ACC112 (cell line): ENCODE results near the gene MFN2.

Experiments used
- H2AFZ ChIP-seq: fragments of 200-600 bp; sonication (generic); one replicate; pipeline ENCODE4 v1.6.0; 2017; ENCODE audit warnings: antibody characterized with exemption, low read length; ENCODE audit not compliant: unreplicated experiment
- H3K27ac ChIP-seq: fragments of 200-600 bp; sonication (generic); 2 replicates; pipeline ENCODE4 v1.5.1; 2014; ENCODE audit warnings: low read depth, mild to moderate bottlenecking, antibody characterized with exemption, low read length, moderate library complexity
- H3K27me3 ChIP-seq: fragments of 200-600 bp; sonication (generic); 2 replicates; pipeline ENCODE4 v1.6.1; 2014; ENCODE audit warnings: mild to moderate bottlenecking, antibody characterized with exemption, low read length, moderate library complexity, mixed read lengths; ENCODE audit not compliant: insufficient read depth
- H3K36me3 ChIP-seq: fragments of 200-600 bp; sonication (generic); 2 replicates; pipeline ENCODE4 v1.6.1; 2016; ENCODE audit warnings: mild to moderate bottlenecking, antibody characterized with exemption, low read length, moderate library complexity, mixed read lengths; ENCODE audit not compliant: insufficient read depth
- H3K4me1 ChIP-seq: fragments of 200-600 bp; sonication (generic); one replicate; pipeline ENCODE4 v1.6.1; 2016; ENCODE audit warnings: low read length, mixed read lengths; ENCODE audit not compliant: insufficient read depth, unreplicated experiment, control insufficient read depth
- H3K4me3 ChIP-seq: fragments of 200-600 bp; sonication (generic); 2 replicates; pipeline ENCODE4 v1.5.1; 2014; ENCODE audit warnings: mild to moderate bottlenecking, low read depth, low read length
- H3K79me2 ChIP-seq: fragments of 200-600 bp; sonication (generic); one replicate; pipeline ENCODE4 v1.6.0; 2016; ENCODE audit warnings: low read length; ENCODE audit not compliant: control insufficient read depth, unreplicated experiment, insufficient read depth

The MFN2 gene

DNA sequence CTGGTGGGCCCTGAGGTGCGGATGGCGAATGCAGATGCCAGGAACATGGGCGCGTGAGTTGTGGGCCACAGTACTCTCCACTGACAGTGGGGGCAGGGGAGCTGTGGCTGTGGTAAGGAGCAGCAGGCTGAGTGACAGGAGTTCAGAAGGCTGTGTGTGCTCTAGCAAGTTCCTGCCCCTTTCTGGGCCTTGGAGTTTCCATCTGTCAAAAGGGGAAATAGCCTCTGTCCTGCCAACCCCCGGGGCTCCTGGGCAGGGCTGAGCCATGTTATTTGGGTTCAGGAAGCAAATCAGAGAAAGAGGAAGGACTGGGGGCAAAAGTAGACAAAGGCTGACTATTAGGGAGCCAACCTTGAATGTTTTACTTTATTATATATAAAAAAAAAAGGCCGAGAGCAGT lies 19.5 kb upstream of the MFN2 start:
- peak overlapping the region; percentile 51 for H3K27ac ChIP-seq
- H3K4me1 ChIP-seq = no peaks in the 10 kb centered on the region
- H3K4me3 ChIP-seq = no peak overlapping the region
- no peaks in the 10 kb centered on the region for H3K27me3 ChIP-seq
- no peak overlapping the region for H2AFZ ChIP-seq
- H3K36me3 ChIP-seq = peaks cover 12% of the 10 kb centered on the region; the same call in 1 of the 2 replicates
- H3K79me2 ChIP-seq = no peaks in the 10 kb centered on the region

DNA sequence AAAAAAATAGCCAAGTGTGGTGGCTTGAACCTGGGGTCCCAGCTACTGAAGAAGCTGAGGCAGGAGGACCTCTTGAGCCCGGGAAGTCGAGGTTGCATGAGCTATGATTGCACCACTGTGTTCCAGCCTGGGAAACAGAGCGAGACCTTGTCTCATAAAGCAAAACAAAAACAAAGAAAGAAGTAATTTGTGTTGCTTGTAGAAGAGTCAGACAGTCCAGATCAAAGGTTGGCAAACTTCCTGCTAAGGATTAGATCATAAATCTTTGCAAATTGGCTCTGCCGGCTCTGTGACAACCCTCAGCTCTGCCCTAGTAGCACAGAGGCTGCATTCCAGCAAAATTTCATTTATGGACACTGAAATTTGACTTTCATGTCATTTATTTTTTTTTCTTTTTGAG lies 19.0 kb upstream of the MFN2 start:
- H2AFZ ChIP-seq = no peak overlapping the region
- no peaks in the 10 kb centered on the region for H3K27me3 ChIP-seq
- H3K79me2 ChIP-seq = no peaks in the 10 kb centered on the region
- peaks cover 12% of the 10 kb centered on the region; the same call in 1 of the 2 replicates for H3K36me3 ChIP-seq
- no peak overlapping the region for H3K4me3 ChIP-seq
- H3K4me1 ChIP-seq = no peaks in the 10 kb centered on the region
- H3K27ac ChIP-seq = peak overlapping the region; percentile 51

DNA sequence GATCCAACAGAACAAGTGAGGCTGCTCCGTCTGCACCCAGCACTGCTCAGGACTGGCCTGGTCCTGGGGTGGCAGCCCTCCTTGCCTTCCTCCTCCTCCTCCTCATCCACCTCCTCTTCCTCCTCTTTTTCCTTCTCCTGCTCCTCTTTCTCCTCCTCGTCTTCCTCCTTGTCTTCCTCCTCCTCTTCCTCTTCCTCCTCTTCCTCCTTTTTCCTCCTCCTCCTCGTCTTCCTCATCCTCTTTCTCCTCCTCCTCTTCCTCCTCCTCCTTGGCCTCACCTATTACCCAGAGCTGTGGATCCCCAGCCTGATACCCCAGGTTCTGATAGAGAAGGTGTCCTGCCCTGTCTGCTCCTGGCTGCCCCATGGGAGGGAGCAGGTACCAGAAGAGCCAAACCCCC lies 16.6 kb upstream of the MFN2 start:
- Histone ChIP-seq H3K4me1 (no peaks in the 10 kb centered on the region), H3K79me2 (no peaks in the 10 kb centered on the region), H3K36me3 (0 out of 2 replicates have a peak, but pooled peaks cover 2% of the 10 kb centered on the region), H3K27me3 (no peaks in the 10 kb centered on the region), H3K4me3 (no peak overlapping the region), H2AFZ (no peak overlapping the region), H3K27ac (no peak overlapping the region)

DNA sequence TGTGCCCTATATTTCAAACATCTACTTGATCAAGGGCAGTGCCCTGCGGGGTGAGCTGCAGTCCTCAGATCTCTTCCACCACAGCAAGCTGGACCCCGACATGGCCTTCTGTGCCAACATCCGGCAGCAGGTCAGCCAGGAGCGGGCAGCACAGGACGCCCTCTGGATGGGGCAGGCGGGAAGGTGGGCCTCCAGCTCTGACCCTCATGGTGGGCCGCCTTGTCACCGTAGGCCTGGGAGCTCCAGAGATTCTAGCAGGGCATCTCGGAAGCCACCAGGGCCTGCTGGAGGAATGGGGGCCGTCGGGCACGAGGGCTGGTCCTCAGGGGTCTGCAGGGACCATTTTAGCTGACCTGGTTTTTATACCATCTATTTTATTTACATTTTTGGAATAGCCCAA lies 15.6 kb upstream of the MFN2 start:
- Histone ChIP-seq H3K36me3 (no peaks in the 10 kb centered on the region), H3K4me3 (no peak overlapping the region), H2AFZ (no peak overlapping the region), H3K27me3 (no peaks in the 10 kb centered on the region), H3K27ac (no peak overlapping the region), H3K4me1 (no peaks in the 10 kb centered on the region), H3K79me2 (no peaks in the 10 kb centered on the region)

DNA sequence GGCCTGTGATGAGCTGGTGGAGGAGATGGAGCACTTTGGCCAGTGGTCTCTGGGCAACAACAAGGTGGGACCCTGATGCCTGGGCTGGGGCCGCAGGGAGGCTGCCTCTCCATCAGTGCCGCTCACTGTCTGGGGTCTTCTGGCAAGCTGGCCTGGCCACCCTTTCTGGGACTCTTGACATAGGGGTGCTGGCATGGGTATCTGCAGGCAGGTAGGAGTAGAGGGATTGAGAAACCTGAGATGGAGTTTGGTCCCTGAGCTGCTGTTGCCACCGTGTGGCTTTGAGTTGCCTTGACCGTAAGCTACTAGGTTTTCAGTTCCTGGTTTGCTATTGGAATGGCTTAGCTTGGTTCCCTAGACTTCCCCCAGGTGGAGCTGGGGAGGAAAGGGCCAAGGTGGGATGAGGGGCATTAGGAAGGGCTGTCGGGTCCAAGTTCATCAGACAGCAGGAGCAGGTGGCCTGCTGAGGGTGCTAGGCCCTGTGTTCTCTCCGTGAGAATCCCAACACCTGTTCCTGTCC lies 13.2 kb upstream of the MFN2 start:
- Histone ChIP-seq H2AFZ (no peak overlapping the region), H3K27ac (no peak overlapping the region), H3K4me3 (no peak overlapping the region), H3K79me2 (no peaks in the 10 kb centered on the region), H3K27me3 (no peaks in the 10 kb centered on the region), H3K36me3 (peaks cover 4% of the 10 kb centered on the region; the same call in 1 of the 2 replicates), H3K4me1 (no peaks in the 10 kb centered on the region)

DNA sequence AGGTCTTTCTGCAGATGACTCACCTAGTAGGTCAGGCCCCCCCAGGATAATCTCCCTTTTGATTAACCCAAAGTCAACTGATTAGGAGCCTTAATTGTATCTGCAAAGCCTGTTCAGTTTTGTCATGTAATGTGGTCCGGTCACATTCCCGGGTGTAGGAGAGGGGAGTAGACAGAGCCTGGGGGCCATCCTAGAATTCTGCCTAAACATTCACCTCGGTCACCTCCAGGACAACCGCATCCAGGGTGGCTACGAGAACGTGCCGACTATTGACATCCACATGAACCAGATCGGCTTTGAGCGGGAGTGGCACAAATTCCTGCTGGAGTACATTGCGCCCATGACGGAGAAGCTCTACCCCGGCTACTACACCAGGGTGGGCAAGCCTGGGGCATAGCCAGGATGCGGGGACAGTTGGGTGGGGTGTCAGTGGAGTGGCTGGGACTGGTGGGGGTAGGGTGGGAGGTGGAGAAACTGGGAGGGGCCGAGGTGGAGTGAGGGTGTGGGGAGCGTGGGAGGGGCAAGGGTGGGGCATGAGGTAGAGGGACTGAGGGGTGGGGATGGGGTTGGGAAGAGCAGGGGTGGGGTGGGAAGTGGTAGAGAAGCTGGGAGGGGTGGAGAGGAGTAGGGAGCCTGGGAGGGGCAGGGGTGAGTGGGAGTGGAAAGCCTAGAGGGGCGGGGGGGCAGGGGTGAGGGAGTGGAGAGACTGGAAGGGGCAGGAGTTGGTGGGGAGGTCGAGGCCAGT lies 9.6 kb upstream of the MFN2 start:
- peaks cover 4% of the 10 kb centered on the region; the same call in 1 of the 2 replicates for H3K36me3 ChIP-seq
- H3K27ac ChIP-seq = no peak overlapping the region
- no peaks in the 10 kb centered on the region for H3K27me3 ChIP-seq
- no peak overlapping the region for H2AFZ ChIP-seq
- H3K79me2 ChIP-seq = no peaks in the 10 kb centered on the region
- H3K4me1 ChIP-seq = no peaks in the 10 kb centered on the region
- H3K4me3 ChIP-seq = no peak overlapping the region

DNA sequence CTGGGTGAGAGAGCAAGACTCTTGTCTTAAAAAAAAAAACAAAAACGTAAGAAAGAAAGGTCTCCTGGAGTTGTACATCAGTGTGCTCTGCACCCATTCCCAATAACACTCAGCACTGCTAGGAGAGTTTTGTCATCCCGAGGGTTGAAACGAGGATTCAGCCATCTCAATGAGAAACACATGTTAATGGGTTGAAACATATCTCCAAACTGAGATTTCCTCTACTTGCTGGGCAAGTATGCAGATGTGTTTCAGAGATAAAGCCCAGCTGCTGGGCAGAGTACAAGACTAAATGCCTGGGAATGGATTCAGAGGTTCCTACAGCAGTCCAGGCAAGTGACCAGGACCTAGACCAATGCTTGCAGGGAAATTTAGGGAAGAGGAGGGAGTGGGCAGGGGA lies 2.6 kb upstream of the MFN2 start:
- H3K27ac ChIP-seq = no peak overlapping the region
- H3K79me2 ChIP-seq = peaks cover 20% of the 10 kb centered on the region
- H3K27me3 ChIP-seq = no peaks in the 10 kb centered on the region
- no peak overlapping the region for H2AFZ ChIP-seq
- peaks cover 31% of the 10 kb centered on the region for H3K4me1 ChIP-seq
- H3K36me3 ChIP-seq = peaks cover 2% of the 10 kb centered on the region; the same call in 1 of the 2 replicates
- H3K4me3 ChIP-seq = no peak overlapping the region

DNA sequence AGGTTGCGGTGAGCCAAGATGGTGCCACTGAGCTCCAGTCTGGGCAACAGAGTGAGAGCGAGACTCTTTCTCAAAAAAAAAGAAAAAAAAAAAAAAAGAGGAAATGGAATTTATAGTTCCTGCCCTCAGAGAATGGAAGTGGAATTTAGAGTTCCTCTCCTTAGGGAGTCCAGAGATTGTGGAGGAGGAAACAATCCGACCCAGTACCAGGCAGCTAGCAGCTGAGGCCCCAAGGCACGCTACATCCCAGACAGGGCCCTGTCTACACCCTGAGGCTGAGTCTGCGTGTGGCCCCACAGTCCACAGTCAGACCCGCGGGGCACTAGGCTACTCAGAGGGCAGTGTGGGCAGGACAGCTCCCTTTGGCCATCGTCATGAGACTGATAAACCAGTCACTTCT lies 1.9 kb upstream of the MFN2 start:
- H3K4me3 ChIP-seq = no peak overlapping the region
- H3K36me3 ChIP-seq = peaks cover 4% of the 10 kb centered on the region; the same call in 1 of the 2 replicates
- H3K79me2 ChIP-seq = peaks cover 27% of the 10 kb centered on the region
- peaks cover 32% of the 10 kb centered on the region for H3K4me1 ChIP-seq
- H3K27ac ChIP-seq = no peak overlapping the region
- H2AFZ ChIP-seq = no peak overlapping the region
- no peaks in the 10 kb centered on the region for H3K27me3 ChIP-seq

DNA sequence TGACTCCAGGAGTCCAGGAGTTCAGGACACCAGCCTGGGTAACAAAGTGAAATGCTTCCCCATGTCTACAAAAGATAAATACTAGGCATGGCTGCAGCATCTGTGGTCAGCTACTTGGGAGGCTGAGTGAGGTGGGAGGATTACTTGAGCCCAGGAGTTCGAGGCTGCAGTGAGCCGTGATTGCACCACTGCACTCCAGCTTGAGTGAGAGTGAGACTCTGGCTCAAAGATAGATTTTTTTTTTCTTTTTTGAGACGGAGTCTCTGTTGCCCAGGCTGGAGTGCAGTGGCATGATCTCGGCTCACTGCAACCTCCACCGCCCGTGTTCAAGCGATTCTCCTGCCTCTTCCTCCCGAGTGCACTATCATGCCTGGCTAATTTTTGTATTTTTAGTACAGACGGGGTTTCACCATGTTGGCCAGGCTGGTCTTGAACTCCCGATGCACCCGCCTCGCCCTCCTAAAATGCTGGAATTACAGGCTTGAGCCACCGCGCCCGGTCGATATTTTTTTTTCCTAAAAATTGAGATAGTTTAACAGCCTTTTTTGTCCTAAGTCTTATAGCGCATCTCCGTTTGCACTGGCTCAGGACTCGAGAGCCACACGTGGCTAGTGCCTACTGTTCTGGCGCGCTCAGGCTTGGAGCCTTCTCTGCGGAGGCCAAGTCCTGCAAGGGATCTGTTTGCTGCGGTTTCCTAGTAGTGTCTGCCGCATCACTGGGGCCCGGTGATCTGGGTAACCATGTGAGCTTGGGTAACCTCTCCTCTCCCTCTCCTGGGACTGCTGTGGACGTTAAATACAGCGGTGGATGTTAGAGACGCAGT lies 1.0 kb upstream of the MFN2 start:
- Histone ChIP-seq H3K27me3 (no peaks in the 10 kb centered on the region), H3K4me3 (peak overlapping the region; percentile 82), H3K27ac (peak overlapping the region; percentile 77), H3K4me1 (peaks cover 32% of the 10 kb centered on the region), H3K79me2 (peaks cover 34% of the 10 kb centered on the region), H3K36me3 (peaks cover 4% of the 10 kb centered on the region; the same call in 1 of the 2 replicates), H2AFZ (peak overlapping the region; percentile 76)

DNA sequence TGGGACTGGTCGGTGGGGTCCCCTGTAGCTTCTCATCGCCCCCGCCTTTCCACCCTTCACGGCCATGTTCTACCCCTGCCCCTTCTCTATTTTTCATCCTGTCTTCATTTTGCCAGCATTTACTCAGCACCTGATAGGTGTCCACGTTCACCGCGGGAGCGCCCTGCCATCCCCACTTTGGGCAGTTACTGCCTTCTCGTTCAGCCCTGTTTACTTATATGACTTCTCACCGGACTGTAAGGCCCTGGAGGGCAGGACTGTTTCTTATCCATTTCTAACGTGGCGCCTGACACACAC lies 380 bp downstream of the MFN2 start:
- H3K27me3 ChIP-seq = no peaks in the 10 kb centered on the region
- peak overlapping the region; percentile 61 for H2AFZ ChIP-seq
- peaks cover 32% of the 10 kb centered on the region for H3K4me1 ChIP-seq
- H3K79me2 ChIP-seq = peaks cover 43% of the 10 kb centered on the region
- H3K36me3 ChIP-seq = peaks cover 4% of the 10 kb centered on the region; the same call in 1 of the 2 replicates
- peak overlapping the region; percentile 82 for H3K4me3 ChIP-seq
- peak overlapping the region; percentile 77 for H3K27ac ChIP-seq
